Activated CD4-positive, alpha-beta T cell treated with anti-CD3 and anti-CD28 coated beads, Interleukin-2, amount 50 U/mL, for 48 hours (primary cell): ENCODE results near the gene CPPED1.
"Not testable (repeated sequence)": the region's sequence is repeated elsewhere in the genome, so short reads cannot be mapped to it uniquely, and the experiment has no call there.

Experiments
- DNase-seq, 2 experiments: peaks; one replicate each; pipeline ENCODE4 v3.0.0-alpha.2; 2020

CPPED1 gene

DNA sequence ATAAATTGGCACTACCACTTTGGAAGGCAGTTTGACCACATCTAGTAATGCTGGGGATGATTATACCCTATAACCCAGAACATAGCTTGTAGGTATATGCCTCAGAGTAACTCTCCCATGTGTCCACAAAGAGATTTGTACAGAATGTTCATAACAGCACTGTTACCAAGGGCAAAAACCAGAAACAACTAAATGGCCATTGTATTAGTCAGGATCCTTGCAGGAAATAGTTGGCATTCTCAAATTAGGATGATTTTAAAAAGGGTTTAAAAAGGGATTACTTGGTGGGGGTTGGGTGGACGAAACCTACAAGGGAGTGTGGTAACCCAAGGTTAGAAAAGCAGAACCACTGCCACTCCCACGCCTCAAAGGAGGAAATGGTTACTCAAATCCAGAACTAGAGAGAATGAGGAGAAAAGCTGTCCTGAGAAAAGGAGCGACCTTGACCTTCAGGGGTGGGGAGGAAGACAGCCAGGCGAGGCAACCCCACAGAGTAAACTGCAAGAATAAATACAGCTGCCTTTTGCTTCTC lies 2.1 kb downstream of the CPPED1 start:
- peak in 1 of 2 experiments; percentile 40 for DNase-seq

DNA sequence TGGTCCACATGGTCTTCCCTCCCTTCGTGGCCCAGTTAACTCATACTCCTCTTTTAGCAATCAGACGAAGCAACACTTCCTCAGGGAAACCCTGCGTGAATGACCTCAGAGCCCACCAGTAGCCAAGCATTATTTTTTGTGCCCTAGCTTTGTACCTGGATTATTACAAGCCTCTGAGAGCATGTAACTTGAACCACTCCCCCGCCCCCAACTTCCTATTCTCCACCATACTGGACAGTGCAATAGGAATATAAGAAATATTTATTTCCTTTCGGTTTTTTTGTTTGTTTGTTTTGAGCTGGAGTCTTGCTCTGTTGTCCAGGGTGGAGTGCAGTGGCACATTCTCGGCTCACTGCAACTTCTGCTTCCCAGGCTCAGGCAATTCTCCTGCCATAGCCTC lies 2.9 kb downstream of the CPPED1 start:
- no peak for DNase-seq

DNA sequence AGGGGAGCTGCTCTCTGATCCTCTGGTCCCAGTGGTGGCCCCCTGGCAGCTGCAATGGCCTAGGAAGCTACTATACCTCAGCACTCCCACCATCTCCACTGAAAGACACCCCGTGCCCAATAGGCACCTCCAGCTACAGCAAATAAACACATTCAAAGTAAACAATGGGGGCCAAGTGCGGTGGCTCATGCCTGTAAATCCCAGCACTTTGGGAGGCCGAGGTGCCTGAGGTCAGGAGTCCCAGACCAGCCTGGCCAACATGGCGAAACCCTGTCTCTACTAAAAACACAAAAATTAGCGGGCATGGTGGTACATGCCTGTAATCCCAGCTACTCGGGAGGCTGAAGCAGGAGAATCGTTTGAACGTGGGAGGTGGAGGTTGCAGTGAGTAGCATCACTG lies 3.7 kb downstream of the CPPED1 start:
- not testable (repeated sequence) for DNase-seq

DNA sequence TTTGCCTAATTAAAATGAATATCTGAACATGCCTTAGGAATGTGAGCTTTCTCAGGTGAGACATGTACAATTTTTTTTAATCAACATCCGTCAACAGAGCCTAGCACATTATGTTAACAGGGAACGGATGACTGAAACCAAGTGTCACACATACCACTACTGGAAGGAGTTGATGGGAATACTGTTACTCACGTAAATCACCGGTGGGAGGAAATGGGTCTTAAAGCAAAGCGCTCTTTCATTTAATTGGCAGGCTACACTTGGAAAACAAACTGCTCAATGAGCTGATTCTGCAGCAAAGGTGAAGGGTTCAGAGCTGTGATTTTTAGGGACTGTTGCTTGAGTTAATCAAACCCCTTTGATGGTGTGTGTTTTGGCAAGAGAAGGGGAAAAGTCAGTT lies 4.8 kb downstream of the CPPED1 start:
- no peak for DNase-seq

DNA sequence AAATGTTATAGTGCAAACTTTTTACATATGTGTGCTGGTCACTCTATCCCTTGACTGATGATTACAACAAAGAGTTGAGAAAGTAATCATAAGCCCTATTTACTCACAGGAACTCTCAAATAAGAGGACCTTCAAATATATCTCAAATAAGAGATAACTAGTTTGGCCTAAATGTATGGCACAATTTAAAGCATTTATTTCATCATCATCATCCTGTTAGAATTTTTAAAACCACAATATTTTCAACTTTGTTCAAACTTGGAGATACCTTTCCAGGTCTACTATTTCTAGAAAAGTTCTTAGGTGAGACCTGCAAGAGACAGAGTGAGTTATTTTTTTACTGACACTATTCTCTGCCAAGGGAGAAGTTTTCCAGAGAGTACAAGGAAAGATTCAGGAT lies 5.5 kb downstream of the CPPED1 start:
- no peak for DNase-seq

DNA sequence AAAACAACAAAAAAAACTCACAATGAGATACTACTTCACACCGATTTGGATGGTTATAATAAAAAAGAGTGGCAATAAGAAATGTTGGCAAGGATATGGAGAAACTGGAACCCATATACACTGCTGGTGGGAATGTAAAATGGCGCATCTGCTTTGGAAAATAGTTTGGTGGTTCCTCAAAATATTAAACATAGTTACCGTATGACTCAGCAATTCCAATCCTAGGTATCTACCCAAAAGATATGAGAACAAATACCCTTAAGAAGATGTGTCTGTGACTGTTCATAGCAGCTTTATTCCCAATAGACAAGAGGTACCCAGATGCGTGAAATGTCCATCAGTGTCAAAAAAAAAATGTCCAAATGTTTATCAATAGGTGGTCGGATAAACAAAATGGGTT lies 7.2 kb downstream of the CPPED1 start:
- no peak for DNase-seq

DNA sequence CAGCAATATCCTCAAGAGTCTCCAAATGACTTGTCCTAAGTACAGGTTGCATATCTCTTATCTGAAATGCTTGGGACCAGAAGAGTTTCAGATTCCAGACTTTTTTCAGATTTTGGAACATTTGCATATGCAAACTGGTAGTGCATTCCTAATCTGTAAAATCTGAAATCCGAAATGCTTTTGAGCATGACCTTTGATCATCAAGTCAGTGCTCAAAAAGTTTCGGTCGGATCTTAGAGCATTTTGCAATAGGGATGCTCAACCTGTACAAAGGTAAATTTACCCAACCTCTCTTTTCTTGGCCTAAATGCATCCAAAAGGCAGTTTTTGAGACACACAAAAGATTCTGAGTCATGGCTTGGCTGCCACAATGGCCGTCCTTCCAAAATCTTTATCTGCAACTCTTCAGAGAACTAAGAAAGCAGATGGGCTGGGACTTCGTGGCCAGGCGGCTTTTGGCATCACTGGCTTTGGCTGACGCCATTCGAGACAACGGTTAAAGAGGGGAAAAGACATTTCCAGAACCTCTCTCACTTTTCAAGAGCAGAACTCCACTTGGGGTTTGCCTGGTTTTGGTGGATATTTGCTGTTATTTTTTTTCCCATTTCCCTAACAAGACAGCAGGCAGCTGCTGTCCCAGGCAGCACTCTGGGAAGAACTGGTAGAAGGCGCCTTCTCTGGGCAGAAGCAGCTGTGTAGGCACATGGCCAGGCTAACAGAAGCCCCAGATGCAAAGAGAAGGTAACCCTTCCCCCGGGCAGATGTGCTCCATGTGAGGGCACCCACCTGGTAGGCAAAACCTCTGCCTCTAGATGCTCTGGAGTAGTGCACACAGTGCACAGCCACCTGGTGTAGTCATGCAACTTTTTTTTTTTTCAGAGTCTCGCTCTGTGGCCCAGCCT lies 8.9 kb downstream of the CPPED1 start:
- no peak for DNase-seq

DNA sequence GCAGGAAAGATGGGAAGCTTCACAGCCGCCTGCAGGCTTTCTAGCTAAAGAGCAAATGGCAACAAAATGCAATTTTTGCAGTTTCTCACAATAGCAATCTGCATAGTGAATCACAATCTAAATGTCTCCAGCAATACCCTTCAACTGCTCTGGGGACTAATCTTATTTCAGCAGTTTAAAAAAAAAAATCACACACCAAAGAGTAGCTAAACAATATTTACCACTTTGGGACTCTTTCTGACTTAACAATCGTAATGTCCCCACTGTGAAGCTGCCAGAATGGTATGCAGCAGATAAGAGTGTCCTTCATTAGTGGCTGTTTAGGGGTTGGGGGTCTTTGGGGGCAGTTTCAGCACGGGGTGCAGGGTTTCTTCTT lies 9.8 kb downstream of the CPPED1 start:
- DNase-seq = no peak

DNA sequence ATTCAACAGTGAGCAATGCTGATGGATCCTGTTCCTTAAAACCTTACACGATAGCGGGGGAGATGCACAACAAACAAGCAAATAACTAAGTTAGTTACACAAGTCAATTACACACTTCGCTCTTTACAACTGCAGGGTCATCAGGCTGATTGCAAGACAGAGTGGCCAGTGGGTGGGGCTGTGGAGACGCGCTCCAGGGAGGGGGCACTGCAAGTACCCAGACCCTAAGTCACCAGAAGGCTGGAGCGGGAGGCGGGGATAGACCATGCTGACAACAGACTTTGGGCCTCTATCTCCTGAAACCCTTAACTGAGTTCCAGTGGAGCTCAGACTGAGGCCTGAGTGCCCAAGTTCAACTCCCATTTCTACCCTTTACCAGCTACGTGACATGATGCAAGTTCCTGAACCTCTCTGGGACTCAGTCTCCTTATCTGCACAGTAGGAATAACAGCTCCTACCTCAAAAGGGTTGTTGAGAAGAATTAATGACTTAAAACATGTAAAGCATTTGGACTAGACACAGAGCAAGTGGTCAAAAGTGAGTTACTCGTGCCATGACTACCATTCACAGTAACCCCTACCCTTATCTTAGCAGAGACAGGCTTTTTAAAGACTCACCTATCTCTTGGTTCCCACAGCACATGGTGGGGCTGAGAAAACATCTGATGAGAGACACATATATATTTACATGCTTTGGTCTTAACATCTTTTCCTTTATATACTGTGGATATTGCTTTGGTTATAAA lies 10.4 kb downstream of the CPPED1 start:
- DNase-seq = no peak

DNA sequence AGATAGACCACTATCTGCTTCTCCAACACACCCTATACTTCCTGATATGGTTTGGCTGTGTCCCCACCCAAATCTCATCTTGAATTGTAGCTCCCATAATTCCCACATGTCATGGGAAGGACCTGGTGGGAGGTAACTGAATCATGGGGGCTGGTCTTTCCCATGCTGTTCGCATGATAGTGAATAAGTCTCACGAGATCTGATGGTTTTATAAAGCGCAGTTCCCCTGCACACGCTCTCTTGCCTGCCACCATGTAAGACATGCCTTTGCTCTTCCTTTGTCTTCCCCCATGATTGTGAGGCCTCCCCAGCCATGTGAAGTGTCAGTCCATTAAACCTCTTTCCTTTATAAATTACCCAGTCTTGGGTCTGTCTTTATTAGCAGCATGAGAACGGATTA lies 11.2 kb downstream of the CPPED1 start:
- DNase-seq = not testable (repeated sequence)

DNA sequence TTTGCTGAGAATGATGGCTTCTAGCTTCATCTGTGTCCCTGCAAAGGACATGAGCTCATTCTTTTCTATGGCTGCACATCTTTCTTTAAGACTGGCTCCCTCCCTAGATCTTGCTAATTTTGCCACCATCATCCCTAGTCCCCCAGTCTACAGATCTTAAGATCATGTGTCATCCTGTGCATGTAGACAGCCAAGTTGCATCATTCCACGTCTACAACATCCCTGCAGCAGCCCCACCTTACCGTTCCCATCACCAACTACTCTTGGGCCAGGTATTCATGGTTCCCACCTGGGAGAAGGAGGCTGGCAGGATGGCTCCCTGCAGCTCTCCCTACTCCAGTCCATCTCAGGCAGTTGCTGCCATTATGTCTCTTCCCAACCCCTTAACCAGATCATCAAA lies 12.3 kb downstream of the CPPED1 start:
- DNase-seq = no peak

DNA sequence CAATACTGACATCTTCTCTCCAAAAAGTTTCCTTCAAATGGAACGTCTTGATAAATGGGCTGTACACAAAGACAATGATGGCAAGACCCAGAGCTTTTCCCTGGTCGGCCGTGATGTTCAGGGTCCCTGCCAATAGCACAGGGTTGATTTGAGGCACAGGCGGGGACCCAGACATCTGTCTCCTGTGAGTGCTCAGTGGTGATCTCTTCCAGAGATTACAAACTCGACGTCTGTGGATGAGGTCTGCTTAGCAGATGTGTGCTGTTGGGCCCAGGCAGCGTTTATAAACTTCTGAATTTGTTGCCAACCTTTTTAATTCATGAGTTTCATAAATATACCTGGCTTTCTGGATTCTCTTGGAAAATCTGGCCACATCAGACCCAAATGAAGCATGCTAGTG lies 14.9 kb downstream of the CPPED1 start:
- no peak for DNase-seq

DNA sequence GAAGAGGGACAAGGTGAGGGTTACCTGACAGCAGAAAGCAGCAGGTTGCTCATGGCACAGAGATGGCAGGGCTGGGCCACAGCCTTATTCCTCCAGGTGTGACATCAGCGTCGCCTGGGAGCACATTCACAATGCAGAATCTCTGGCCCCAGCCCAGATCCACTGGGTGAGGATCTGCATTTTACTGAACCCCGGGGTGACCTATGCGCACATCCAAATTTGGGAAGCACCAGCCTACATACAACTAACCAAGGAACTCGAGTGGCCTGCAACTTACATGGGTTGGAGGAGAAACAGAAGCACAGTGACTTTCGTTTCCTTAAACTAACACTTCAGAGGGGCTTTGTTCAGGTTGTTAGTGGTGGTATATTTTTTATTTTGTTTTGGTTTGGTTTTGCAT lies 17.6 kb downstream of the CPPED1 start:
- no peak for DNase-seq

DNA sequence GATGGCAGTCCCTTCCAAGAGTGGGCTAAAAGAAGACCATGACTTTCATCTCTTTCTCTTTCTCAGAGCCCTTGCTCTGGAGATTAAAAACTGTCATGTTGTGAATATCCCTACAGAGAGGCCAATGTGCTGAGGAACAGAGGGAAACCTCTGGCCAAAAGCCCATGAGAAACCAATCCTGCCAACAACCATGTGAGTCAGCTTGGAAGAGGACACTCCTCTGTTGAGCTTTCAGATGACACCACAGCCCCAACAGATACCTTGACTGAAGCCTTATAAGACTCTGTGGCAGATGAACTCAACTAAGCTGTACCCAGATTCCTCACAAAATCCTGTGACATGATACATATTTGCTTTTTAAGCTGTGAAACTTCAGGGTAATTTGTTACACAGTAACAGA lies 19.6 kb downstream of the CPPED1 start:
- DNase-seq = no peak

DNA sequence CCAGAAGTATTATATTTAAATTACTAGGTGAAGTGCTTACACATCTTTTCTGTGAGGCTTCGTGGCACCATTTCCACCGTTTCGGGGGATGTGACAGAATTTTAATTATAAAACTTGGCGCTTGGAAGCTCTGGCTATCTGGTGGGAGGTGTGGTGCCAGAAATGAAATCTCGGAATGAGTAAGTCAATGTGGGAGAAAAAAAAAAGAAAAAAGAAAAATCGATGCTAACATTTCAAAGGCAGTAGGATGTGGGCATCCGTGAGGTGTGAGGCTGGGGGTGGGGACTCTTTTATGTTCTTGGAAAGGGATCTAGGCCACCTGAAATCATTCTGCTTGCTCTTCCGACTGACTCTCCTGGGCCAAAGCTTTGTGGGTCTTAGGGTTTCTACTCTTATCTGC lies 21.9 kb downstream of the CPPED1 start:
- peak; percentile 26 to 45 for DNase-seq

DNA sequence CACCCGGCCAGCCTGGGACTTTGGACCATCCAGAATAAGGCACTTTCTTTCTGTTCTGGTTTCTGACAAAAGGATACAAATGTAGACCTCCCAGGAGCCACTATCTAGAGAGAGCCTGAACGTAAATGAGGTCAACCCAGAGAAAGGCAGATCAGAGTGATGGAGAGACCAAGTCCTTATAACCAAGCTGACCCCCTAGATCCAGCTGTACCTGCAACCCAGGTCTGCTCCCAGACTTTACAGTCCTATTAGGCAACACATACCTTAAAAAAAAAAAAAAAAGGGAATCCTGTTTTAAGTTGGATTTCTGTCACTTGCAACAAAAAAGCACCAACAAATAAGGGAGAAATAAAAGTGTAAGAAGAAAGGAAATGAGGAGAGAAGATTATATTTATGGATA lies 23.2 kb downstream of the CPPED1 start:
- DNase-seq = no peak

DNA sequence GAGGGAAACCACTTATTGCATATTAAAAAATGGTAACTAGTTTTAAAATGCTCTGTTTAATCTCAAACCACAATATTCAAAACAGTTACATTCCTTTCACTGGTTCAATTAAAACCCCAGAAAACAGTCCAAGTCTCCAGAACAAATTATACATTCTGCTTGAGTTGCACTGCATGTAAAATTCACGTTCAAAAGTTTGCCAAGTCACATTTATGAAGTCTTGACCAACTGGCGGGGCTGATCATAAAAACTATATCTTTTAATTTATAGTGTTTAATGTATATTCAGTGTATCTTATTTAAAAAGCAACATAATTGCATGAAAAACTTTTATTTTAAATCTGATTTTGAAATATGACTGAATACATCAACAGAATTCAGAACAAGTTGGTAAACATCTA lies 25.0 kb downstream of the CPPED1 start:
- no peak for DNase-seq

DNA sequence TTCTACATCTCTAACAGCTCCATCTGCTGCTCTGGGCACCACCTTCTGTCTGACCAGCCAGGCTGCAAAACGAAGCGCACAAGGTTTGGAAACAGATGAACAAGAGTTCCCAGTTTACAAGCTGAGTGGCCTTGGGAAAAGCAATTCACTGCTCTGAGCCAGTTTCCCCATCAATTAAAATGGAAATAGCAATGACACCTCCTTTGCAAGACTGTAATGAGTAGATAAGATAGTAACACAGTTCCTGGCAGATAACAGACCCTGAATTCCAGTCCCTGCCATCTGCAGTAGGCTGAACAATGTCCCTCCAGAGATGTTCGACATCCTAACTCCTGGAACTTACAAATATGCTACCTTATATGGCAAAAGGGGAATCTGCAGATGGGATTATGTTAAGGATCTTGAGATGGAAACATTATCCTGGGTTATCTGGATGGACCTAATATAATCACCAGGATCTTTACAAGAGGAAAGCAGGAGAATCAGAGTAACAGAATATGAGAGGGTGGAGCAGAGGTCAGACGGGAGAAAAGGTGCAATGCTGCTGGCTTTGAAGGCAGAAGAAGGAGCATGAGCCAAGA lies 27.9 kb downstream of the CPPED1 start:
- no peak for DNase-seq

DNA sequence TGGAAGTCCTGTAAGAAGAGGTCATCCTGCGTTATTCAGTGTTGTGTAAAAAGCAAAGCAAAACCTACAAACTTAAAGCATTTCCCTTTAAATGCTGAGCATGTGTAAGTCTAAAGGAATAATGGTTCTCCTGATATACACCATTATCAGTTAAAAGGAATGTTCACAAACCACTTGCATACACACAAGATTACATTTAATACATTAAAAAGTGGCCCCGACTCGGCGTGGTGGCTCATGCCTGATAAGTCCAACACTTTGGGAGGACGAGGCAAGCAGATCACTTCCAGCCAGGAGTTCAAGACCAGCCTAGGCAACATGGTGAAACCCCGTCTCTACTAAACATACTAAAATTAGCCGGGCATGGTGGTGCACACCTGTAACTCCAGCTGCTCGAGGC lies 30.5 kb downstream of the CPPED1 start:
- no peak for DNase-seq

DNA sequence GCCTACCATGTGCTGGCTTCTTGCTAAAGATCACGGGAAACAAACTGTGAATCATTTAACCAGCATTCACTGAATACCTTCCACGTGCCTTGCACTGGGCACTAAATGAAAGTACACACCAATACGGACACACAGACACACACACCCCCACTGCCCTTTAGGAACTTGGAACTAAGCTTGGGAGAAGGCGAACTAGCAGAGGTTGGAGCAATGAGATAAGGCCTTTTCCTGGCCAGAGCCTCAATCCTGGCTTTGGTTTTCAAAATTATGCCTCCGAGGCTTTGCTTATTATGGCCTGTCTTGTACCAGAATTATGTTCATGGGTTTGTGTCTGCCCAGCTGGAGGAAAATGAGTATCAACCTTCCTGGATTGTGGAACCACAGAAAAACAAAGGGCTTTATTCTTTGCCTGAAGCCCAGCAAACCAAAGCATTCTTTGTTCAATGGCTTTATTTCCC lies 32.3 kb downstream of the CPPED1 start:
- DNase-seq = no peak

DNA sequence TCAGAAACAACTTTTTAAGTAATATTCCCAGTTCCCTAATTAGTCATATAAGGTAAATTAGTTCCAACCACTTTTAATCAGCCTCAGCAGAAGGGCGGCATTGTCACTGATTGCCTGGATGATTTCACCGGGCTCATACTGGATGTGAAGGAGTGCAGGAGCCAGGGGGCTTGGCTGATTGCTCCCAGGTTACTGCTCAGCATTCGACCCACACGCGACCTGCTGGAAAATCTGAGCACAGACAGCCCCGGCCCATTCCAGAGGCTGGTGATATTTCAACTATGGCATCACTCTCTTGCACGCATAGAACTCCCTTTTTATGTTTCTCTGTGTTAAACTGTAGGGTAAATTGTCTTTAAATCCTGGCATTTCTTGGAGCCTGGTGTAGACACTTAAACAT lies 34.2 kb downstream of the CPPED1 start:
- no peak for DNase-seq

DNA sequence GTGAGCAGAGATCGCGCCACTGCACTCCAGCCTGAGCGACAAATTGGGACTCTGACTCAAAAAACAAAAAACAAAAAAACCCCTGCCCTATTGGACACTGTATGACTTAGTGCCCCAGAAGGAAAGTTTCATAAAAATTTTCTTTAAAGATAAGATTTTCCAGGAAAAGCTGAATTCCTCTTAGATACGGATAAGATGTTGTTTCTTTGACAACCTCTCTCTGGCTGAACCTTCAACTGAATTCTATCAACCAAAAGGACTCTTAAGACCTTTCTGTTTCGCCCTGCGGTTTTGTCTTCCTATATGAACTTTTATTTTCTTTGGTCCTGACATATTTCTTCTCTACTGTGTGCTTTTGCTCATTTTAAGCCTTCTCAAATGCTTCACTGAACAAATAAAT lies 35.8 kb downstream of the CPPED1 start:
- no peak for DNase-seq

DNA sequence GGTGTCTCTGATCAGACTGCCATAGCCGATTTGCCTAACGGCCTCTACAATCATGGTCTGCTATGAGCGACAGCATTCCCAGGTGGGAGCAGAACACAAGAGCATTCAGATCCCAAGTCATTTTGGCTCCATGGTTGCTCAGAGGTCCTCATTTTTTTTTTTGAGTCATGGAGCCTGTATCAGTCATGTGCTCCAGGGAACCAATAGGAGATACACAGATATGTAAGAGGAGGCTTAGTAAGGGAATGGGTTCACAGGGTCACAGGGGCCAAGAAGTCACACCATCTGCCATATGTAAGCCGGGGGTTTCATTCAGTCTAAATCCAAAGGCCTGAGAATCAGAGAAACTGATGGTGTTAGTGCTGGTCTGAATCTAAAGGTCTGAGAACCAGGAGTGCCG lies 36.8 kb downstream of the CPPED1 start:
- no peak for DNase-seq

DNA sequence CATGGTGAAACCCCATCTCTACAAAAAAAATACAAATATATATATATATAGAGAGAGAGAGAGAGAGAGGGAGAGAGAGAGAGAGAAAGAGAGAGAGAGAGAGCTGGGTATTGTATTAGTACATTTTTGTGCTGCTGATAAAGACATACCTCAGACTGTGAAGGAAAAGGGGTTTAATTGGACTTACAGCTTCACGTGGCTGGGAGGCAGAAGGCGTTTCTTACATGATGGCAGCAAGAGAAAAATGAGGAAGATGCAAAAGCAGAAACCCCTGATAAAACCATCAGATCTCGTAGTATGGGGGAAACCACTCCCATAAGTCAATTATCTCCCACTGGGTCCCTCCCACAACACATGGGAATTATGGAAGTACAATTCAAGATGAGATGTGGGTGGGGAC lies 37.5 kb downstream of the CPPED1 start:
- DNase-seq = not testable (repeated sequence)
